HUDEP-2 (cell line): Measurements from ENCODE around the gene CIAO3.

Experiments used
- DNase-seq, 76 experiments: peaks; one replicate each; lab custom pipeline; 2025; ENCODE audit not compliant: unreplicated experiment in 76 of 76; lab: John Stamatoyannopoulos, UW

Gene CIAO3

DNA sequence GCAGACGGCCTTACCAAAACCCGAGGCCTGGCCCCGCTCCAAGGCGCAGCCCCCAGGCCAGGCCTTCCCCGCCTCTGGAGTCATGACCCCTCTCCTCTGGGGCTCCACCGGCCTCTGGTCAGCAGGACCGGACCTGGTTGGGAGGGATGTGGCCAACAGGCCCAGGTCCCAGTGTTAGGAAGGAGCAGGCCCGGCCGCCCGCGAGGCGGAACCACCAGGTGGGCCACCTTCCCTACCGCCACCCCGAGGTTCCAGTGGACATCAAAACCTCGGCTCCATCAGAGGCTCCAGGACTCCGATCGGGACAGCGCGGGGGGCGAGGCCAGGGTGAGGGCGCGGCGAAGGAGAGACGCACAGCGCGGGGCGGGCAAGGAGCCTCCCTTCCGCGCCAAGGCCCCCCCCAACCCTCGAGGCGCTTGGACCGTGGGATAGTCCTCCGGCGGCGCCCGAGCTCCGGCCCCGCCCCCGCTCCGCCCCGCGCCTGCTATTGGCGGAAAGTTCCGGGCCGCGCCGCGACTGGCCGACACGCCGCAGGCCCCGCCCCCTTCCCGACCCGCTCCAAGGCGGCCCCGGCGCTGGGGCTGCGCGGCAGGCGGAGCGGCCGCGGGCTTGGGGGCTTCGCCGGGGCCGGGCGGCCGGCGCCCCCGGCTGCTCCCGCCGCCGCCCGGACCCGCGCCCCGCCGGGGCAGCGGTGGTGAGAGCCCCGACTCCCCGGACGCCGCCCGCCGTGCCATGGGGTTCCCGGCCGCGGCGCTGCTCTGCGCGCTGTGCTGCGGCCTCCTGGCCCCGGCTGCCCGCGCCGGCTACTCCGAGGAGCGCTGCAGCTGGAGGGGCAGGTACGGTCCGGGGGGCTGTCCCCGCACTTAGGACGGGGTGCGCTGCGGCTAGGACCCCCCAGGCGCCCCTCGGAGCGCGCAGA, 26.0 kb downstream of the CIAO3 start, which contains the start of gene METRN:
METRN (plus strand) TSS at position 561 of the 919 bp plus-strand sequence; CDS start at position 733, 172 bp downstream.
- peak in 73 of 76 experiments; percentile 28 to 95 (median 80) for DNase-seq

DNA sequence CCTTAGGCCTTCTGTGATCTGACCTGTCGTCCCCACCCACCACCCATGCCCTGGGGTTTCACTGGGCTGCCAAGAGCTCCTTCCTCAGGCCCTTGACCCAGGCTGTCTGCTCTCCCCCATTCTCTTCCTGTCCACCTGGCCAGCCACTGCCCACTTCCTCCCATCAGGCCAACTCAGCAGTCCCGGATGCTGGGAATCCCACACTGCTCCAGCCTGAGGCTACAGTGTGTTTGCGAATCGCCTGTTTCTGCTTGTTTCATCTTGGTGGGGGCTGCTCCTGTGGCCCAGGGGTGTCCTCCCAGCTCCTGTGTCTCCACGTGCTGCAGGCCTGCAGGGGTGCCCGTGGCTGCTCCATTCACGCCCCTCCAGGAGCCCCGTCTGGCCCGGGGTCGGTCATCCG, 26.7 kb downstream of the CIAO3 start:
- no peak for DNase-seq

DNA sequence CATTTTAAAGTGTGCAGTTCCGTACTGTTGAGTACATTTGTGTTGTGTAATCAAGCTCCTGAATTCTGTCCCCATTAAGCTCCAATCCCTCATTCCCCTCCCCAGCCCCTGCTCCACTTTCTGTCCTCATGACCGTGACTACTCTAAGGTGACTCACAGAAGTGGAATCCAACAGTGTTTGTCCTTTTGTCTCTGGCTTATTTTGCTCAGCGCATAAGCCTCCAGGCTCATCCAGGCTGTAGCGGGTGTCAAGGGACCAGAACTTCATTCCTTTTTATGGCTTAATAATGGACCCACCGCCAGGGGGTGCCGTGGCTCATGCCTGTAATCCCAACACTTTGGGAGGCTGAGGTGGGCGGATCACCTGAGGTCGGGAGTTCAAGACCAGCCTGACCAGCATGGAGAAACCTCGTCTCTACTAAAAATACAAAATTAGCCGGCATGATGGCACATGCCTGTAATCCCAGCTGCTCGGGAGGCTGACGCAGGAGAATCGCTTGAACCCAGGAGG, 28.0 kb downstream of the CIAO3 start:
- peak in 50 of 76 experiments; percentile 6 to 68 (median 39) for DNase-seq

DNA sequence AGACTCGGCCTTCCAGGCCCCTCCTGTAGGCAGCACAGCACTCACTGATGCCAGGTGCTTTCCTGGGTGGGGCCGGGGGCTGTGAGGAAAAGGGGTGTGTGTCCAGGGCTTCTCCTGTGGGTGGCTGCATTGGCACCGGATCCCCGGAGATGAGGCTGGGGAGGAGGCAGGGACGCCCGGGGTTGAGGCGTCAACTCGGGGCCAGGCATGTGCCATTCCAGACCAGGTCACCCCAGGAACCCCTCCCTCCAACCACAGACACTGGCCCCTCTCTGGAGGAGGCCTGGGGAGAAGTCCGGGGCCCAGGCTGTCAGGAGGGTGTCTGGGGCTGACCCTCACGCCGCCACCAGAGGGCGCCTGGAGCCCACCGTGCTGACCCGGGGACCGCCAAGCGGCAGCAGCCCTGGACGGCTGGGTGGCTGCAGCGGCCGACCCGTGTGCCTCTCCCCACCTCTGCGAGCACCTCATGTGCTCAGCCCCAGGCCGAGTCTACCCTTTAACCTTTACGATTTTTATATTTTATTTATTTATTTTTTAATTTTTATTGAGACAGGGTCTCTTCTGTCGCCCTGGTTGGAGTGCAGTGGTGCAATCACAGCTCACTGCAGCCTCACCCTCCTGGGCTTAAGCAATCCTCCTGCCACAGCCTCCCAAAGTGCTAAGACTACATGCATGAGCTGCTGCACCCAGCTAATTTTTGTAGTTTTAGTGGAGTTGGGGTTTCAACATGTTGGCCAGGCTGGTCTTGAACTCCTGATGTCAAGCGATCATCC, 29.1 kb downstream of the CIAO3 start:
- DNase-seq: peak in 56 of 76 experiments; percentile 23 to 79 (median 54)

DNA sequence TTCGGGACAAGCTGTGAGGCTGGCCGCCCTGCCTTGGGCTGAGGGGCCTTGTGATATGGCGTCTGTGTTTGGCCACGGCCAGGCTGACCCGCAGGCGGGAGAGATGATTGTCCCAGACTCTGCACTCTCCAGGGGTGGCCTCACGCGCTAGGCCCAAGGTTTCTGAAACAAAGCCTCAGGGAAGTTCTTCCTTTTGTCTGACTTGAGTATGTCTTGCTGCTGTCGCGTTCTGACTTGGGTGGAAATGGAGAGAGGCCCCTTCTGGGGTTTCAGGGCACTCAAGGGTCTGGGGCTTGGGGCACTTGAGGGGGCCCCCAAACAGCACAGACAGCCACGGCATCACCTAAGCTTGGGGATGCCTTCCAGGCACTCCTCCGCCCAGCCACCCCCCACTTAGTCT, 29.7 kb downstream of the CIAO3 start:
- DNase-seq: no peak

DNA sequence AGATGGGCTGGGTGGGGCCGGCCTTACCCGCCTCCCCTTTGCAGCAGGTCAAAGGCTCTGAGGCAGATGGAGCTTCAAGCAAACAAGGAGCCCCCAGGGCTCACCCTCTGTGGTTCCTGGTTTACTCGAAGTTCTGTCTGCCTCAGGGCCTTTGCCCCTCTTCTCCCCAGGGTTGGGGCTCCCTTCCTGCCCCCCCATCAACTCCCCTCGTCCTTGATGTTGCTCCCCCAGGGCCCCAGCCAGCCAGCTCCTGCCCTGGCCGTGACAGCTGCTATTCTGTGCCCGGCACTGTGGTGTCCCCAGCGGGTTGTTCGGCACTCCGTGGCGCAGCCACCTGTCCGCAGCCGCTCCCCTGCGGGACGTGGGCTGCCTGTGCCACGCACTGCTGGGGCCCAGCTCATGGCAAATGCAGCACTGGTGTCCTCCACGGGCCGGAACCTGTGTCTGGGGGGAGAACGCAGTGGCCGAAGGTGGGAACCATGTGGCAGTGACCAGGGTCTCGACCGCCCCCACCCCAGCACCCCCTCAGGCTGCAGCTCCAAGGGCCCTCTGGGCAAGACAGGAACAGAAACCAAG, 30.2 kb downstream of the CIAO3 start:
- no peak for DNase-seq

DNA sequence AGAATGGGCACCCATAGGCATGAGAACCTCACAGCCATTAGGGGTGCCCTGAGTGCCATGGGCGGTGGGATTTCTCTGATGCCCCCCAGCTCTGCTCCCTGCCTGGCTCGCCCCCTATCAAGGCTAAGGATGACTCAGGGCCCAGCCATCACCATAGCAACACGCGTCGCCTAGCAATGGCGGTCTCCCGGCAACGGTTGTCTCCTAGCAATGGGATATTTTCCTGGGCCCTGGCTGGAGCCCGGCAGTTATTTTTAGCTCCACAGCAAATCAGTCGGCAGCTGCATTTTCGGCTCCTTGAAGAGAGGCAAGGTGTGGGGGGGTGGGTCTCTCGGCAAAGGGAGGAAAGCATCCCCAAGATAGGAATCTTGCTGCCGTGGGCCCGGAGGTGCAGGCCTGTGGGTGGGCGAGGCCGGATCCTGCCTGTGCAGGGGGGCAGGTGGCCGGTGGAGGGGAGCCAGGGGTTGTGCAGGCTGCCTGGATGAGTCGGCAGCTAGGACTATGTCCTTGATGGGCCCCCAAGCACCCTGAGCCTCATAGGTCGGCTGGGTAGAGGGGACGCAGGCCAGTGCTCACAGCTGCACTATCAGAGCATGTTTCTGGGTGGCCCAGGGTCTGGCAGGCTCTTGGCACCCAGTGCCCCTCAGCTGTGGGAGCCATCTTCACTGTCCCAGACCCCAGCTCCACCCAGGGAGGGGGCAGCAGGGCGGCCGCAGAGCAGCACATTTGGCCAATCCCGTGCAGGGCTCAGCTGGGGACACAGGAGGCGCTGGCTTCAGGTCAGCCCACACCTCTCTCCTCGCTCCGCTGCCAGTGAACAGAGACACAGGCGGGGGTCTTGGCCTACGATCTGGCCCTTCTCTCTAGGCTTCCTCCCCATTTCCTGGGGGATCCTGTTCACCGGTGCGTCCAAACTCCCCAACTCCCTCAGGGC, 31.0 kb downstream of the CIAO3 start:
- DNase-seq: peak in 14 of 76 experiments; percentile 11 to 30 (median 18)

DNA sequence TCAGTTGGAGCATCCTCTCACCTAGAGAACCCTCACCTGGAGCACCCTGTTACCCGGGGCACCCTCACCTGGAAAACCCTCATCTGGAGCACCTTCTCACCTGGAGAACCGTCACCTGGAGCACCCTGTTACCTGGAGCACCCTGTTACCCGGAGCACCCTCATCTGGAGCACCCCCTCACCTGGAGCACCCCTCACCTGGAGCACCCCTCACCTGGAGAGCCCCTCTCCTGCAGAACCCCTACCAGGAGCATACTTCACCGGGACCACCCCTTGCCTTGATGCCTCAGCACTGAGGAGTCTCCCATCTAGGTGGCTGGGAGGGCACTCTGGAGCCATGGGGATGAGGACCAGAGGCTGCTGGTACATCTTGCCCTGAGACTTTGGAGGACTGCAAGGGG, 31.8 kb downstream of the CIAO3 start:
- no peak for DNase-seq

DNA sequence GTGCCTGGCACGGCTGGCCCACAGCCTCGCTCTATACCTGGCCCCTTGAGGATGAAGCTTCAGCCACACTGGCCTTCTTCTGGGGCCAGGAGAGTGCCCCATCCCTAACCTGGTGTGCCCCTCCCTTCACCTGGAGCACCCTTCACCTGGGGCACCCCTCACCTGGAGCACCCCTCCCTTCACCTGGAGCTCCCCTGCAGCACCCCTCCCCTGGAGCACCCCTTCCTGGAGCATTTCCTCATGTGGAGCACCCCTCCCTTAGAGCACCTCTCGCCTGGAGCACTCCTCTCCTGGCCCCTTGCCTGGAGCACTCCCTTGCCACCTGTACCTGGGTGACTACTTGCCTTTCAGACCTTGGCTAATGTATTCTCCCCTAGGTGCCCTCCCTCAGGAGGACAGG, 32.8 kb downstream of the CIAO3 start:
- no peak for DNase-seq

DNA sequence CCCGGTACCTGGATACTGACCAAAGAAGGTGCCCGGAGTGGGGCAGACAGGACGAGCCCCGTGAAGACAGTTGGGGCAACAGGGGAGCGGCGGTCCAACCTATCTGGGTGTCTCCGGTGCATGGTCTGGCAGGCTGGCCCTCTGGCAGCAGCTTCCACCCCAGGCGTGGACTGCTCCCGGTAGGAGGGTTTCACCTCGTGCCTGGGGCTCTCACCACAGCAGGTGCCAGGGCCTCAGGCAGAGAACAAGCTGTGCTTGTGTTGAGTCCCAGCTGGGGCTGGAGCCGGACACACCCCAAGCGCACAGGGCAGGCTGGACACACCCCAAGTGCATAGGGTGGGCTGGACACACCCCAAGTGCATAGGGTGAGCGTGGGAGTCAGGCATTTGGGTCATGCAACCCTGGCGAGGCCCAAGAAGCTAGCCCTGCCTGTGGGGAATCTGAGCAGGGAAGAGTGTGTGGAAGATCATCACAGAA, 33.7 kb downstream of the CIAO3 start:
- peak in 4 of 76 experiments; percentile 8 to 32 (median 18) for DNase-seq

DNA sequence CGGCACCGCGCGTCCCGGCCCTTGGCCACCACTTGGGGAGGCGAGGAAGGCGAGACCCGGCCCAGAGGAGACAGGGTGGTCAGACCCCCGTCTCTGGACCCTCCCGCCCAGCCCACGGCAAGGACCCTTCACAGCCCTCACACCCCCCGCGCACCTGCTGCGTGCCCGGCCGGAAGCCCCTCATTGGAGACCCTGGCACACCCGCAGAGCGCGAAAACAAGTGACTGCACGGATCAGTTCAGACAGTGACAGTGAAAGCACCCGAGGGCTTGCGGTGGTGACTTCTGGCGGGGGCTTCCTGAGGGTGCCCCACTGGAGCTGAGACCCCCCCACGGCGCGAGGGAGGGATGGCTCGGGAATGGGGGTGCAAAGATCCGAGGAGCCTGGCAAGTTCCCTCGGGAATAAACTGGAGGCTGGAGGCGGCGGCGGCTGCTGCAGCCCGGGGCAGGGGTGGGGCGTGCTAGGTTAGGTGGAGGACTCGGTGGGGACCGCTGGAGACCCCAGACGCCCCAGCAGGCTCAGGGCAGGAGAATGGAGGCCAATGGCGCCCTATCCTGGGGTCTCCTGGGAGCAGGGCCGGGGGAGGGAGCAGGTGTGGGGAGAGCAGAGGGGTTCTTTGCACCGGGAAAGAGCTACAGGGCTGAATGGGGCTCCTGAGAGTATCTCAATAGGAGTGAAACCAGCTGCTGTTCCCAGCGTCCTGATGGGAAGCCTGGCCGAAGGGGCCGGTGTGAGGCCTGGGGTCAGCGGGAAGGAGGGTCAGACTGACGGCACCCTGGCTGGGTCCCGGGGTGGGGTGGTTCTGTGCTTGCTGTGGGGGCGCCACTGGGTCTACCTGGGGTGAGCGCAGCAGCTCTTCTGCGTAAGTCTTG, 34.4 kb downstream of the CIAO3 start:
- DNase-seq: no peak

DNA sequence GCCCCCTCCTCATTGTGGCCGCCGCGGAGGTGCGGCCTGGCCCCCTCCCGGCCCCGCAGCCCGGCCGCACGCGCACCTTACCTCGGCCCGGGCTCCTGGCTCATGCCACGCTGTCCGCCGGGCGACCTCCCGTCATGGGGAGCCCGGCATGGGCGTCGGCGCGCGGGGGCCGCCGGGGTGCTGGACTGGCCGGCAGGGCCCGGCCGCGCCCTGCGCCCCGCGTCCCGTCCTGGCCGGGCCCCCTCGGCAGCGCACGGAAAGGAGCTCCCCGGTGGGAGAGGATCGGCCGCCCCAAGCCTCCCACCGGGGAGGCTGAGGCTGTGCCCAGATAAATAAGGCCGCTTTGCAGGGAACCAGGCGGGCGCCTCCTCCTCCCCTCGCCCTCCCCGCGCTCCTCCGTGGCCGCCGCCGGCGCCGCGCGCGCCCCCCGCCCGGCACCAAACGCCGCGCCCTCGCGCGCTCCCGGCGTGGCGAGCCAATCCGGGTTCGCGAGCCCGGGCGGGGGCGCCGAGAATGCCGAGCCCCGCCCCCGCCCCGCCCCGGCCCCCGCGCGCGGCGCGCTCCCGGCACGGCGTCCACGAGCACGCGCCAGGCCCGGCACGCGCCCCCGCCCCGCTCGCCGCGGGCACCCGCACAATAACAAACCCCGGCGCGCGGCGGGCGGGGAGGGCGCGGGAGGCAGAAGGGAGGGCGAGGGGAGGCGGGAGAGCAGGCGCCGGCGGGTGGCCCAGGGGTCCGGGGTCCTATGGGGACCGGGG, 35.2 kb downstream of the CIAO3 start, which contains the start of gene FBXL16:
FBXL16 (minus strand) TSS at position 371 of the 758 bp plus-strand sequence. CDS start 8,396 bp downstream, outside the sequence.
- peak in 2 of 76 experiments; percentile 17 to 26 for DNase-seq

DNA sequence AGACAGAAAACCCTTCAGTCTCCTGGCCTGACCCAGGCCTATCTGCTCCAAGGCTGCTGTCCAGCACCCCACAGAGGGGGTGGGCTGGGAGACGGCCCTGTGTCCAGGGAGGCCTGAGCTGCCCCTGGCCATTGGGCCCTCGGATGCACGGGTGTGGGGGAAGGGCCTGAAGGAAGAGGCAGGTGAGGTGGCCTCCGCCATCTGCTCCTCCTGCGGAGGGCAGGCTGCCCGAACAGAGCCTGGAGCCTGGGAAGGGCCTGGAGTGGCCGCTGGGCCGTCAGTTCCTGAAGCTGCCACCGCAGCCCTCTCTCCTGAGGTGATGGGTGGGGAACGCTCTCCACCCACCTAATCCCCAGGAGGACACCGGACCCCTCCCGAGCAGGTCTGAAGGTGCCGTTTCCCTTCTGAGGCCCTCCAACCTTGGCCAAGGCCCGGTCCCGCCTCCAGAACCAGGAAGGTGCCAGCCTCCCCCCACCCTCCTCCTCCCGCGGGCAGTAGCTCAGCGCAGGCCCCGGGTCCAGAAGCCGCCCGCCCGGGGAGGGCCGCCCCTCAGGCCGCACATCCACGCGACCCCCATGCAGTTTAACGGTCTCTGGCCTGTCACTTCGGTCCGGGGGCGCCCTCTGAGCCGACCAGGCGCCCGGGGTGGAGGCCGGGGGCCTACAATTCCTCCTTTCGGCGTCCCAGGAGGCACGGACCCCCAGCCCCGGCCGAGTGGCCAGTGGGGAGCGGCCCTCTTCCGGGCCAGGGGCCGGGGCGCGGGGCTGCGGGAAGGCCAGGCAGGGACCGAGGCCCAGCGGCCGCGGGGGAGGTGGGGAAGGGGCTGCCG, 36.0 kb downstream of the CIAO3 start:
- DNase-seq: no peak

DNA sequence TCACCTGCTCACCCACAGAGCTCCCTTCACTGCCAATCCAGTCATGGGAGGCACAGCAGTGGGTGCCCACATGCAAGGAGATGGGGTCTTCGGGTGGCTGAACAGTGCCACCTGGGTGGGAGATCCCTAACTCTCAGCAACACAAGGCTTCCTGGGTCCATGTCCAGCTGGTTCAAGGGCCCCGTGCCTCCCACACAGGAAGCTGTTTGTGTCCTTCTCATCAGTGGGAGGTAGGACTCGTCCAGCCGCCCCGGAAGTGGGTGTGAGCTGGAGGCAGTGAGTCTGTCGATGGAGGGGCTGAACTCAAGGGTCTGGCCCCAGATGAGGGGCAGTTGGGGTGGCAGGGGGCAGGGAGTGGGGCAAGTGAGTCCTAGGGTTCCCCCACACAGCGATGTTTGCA, 36.8 kb downstream of the CIAO3 start:
- DNase-seq: no peak

DNA sequence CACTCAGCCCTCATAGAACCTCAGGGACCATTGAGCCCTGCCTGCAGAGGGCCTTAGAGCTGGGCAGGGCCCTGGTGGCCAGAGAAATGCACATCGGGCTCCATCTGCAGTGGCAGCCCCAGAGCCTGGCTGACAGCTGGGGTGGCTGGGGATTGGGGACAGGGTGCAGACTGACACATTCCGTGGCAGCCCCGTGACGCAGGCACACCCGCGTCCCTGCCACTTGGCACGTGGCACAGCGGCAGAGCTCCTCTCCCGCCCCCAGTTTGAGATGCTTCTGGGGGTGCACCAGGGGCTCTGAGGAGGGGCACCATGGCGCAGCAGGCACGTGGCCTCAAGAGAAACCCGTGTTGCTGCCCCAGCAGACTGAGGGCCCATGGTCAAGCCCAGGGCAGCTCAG, 37.4 kb downstream of the CIAO3 start:
- DNase-seq: no peak

DNA sequence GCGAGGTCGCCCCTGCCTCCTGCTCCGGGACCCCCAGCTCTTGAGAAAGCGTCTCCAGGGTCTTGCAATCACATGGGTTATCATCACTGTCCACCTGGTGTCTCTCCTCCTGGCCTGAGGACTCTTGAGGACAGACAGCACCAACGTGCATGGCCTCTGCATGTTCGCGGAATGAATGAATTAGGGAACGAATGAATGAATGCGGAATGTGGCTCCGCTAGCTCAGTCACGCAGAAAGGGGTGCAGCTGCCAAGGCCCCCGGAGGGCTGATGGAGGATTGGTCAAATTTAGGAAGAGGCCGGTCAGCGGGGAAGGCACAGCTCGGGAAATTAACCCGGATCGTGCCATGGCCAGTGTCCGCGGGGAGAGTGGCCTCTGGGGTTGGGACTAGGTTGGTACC, 38.5 kb downstream of the CIAO3 start:
- DNase-seq: no peak
